ENCODE results near the gene LYSMD1. TPM values are rescaled to one million over a fixed set of nuclear protein-coding genes. Genes with fewer than 3 reads are reported as not detected.
"Not testable (repeated sequence)": the region's sequence is repeated elsewhere in the genome, so short reads cannot be mapped to it uniquely, and the experiment has no call there.

LYSMD1 gene
- total RNA-seq: 24.1 TPM

GRCh38 chr1:151165738-151166504 is at the start of gene LYSMD1, which contains the start of gene SCNM1:
Gene LYSMD1 (minus strand): TSS chr1:151165902. CDS start chr1:151165258, 644 bp downstream.
Gene SCNM1 (plus strand): TSS chr1:151166144. CDS start chr1:151166153, 9 bp downstream.
- no peak for FAIRE-seq

DNA sequence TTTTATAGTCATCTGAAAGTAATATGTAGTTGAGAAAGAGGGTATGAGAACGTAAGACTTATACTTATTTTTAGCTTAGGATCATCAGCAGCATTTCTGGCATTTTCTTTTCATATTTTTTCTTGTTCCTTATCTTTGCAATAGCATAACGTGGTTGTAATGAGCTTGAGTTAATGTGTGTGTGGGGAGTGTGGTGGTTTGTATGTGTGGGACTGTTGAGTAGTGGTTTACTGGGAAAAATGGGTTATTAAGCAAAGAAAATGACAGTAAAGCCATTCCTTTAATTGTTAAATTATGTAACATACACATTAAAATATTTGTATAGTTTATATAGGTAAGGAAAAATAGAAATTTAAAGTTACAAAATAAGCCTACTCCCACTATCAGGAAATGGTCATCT is 47.9 kb upstream of the LYSMD1 start:
- DNase-seq (ENCODE audit: low spot score in 2 of 2) (no peak), FAIRE-seq (no peak)

More at GRCh38 chr1:151165738-151166504, at the start of gene LYSMD1, which contains the start of gene SCNM1:
- peak; percentile 86 to 92 for DNase-seq (ENCODE audit: low spot score in 2 of 2)

GRCh38 chr1:151211972-151212705 is 46.4 kb upstream of the LYSMD1 start:
- no peak for DNase-seq (ENCODE audit: low spot score in 2 of 2)

GRCh38 chr1:151210830-151211229 is 45.1 kb upstream of the LYSMD1 start:
- FAIRE-seq: no peak
- DNase-seq (ENCODE audit: low spot score in 2 of 2): no peak

More at GRCh38 chr1:151211972-151212705, 46.4 kb upstream of the LYSMD1 start:
- no peak for FAIRE-seq

GRCh38 chr1:151205381-151205965 is 39.8 kb upstream of the LYSMD1 start:
- DNase-seq (ENCODE audit: low spot score in 2 of 2); FAIRE-seq: not testable (repeated sequence)

- DNase-seq (ENCODE audit: low spot score in 2 of 2) (no peak), FAIRE-seq (no peak)
Observed at GRCh38 chr1:151199873-151200581, 34.3 kb upstream of the LYSMD1 start.

DNA sequence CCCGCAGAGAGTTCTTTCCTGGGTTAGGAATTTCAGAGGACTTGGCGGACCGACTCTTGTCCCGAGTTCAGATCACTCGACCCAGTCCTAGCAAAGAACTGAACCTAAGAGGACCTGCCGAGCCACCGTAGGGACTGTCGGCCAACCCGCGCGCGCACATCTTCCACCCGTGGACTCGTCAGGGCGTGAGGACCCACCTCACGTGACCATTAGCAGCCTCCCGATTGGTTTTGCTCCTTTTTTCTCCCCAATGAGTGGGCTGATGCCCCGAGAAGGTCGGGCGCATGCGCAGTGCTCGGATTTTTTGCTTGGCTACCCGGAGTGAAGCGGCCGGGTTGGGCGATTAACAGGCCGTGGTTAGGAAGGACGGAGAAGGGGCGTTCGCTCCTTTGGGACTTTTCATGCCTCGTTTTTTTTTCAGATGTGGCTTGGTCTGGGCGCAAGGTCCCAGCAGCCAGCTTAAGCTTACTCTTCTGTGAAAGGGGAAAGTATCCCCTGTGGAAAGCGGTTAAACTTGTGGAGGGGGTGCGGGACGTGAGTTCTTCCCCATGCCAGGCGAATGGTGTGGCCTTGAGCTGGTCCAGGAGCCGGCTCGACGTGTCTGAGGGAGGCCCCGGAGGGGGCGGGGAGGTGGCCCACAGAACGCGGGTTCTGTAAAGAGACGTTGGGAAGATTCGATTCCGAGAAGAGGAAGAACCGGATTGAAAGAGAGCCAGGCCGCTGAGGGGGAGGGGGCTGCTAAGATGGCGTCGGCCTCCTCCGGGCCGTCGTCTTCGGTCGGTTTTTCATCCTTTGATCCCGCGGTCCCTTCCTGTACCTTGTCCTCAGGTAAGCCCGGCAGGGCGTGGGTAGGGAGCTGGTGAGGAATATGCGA is 32.8 kb upstream of the LYSMD1 start, which contains the start of gene PIP5K1A:
Gene PIP5K1A (plus strand): TSS at position 299 of the 874 bp plus-strand sequence. CDS start 445 bp downstream, at position 744.
- DNase-seq (ENCODE audit: low spot score in 2 of 2): peak; percentile 83 to 96
- no peak for FAIRE-seq

GRCh38 chr1:151197863-151198253 is 32.2 kb upstream of the LYSMD1 start:
- FAIRE-seq: no peak
- DNase-seq (ENCODE audit: low spot score in 2 of 2): no peak

- DNase-seq (ENCODE audit: low spot score in 2 of 2) (no peak), FAIRE-seq (no peak)
Observed at GRCh38 chr1:151196292-151196800, 30.6 kb upstream of the LYSMD1 start.

DNA sequence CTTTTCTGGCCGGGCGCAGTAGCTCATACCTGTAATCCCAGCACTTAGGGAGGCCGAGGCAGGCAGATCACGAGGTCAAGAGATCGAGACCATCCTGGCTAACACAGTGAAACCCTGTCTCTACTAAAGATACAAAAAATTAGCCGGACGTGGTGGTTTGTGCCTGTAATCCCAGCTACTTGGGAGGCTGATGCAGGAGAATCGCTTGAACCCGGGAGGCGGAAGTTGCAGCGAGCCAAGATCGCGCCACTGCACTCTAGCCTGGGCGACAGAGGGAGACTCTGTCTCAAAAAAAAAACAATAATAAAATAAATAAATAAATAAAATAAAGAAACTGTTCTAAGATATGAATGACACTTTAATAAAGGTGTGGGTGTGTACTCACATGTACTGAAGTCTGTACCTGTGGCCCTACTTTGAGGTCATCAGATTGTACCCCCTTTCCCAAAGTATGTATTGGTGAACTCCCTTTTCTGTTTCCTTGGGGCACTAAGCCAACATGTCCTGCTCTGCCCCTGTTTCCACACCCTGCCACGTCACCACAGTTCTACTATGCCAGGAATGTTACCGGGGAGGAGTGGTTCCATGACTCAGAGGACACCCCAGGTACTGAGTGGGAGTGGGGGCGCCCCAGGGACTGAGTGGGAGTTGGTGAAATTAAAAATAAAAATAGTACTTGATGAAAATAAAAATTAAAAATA is 29.3 kb upstream of the LYSMD1 start:
- FAIRE-seq; DNase-seq (ENCODE audit: low spot score in 2 of 2): not testable (repeated sequence)

DNA sequence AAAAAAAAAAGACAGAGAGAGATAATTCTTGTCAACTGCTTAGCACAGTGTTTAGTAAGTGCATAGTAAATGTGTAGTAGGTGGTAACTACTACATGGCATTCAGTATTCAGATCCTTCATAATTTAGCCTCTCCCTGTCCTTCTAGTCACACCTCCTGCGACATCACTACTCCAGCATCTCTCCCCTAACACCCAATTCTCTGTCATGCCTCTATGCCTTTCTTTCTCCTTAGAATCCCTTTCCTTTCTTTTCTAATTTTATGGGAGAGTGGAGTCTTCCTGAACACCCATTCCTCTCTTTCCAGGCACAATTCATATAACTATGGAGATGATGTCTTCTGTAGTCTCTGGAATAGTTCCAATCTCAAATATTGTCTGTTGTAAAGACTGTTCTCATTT is 28.2 kb upstream of the LYSMD1 start:
- FAIRE-seq (no peak), DNase-seq (ENCODE audit: low spot score in 2 of 2) (no peak)

DNA sequence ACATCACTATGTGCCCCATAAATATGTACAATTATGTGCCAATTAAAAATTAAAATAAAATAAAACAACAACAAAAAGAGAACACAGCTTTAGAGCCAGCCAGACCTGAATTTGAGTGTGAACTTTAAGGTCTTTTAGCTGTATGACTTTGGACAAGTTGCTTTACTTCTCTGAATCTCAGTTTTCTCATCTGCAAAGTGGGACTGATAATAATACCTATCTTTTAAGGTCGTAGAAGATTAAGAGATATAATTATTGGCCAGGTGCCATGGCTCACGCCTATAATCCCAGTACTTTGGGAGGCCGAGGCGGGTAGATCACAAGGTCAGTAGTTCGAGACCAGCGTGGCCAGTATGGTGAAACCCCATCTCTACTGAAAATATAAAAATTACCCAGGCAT is 27.6 kb upstream of the LYSMD1 start:
- FAIRE-seq (no peak), DNase-seq (ENCODE audit: low spot score in 2 of 2) (no peak)

- DNase-seq (ENCODE audit: low spot score in 2 of 2) (no peak), FAIRE-seq (no peak)
Observed at GRCh38 chr1:151192047-151192446, 26.3 kb upstream of the LYSMD1 start.

- FAIRE-seq: no peak
Observed at GRCh38 chr1:151189637-151190445, 24.1 kb upstream of the LYSMD1 start, which contains the start of gene VPS72. Gene VPS72 (minus strand): TSS chr1:151190197. CDS start chr1:151190121, 76 bp downstream.

GRCh38 chr1:151188667-151189066 is 23.0 kb upstream of the LYSMD1 start:
- FAIRE-seq; DNase-seq (ENCODE audit: low spot score in 2 of 2): not testable (repeated sequence)

More at GRCh38 chr1:151189637-151190445, 24.1 kb upstream of the LYSMD1 start, which contains the start of gene VPS72:
- peak; percentile 62 to 84 for DNase-seq (ENCODE audit: low spot score in 2 of 2)

GRCh38 chr1:151187205-151187604 is 21.5 kb upstream of the LYSMD1 start:
- FAIRE-seq: no peak

DNA sequence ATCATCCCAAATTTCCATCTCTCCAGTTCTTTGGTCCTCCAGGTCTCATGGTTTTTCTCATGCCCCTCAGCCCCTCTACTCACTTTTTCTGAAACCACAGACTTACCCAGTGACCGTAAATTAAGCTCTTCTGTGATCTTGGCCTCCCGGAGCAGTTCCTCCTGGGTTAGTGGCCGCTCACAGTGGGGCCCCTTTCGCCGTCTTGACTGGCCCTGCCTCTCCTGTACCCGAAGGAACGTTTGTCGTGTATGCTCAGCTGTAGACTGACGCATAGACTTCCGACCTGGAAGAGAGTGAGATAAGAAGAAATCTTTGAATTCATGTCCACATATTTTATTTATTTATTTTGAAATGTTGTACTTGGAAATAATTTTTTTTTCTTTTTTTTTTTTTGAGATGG is 18.5 kb upstream of the LYSMD1 start:
- FAIRE-seq (no peak), DNase-seq (ENCODE audit: low spot score in 2 of 2) (no peak)

More at GRCh38 chr1:151187205-151187604, 21.5 kb upstream of the LYSMD1 start:
- no peak for DNase-seq (ENCODE audit: low spot score in 2 of 2)
